Right lobe of liver (tissue), 6 donors: ENCODE measurements around the gene FMN2. TPM values are rescaled to one million over a fixed set of nuclear protein-coding genes. Genes with fewer than 3 reads are reported as not detected.

ENCODE experiments used
- ATAC-seq, 4 donors: fragments of 200-7000 bp; cut with Tn5 transposase; one replicate each; pipeline ENCODE4 v1.9.1; 2020; ENCODE audit warnings: mild to moderate bottlenecking in 4 of 4, moderate library complexity in 4 of 4
- DNase-seq, 3 donors: peaks; one replicate each; pipeline ENCODE4 v3.0.0-alpha.2; 2020
- H3K27ac ChIP-seq, 3 donors: fragments of 200-600 bp; one replicate each; pipeline ENCODE4 v1.8.0; 2022
- H3K27me3 ChIP-seq, 2 donors: fragments of 200-600 bp; one replicate each; pipeline ENCODE4 v1.8.0; 2022
- H3K36me3 ChIP-seq, 4 donors: fragments of 200-600 bp; sonication (generic) in 1 of 4; one replicate each; pipeline versions ENCODE4 v1.5.1 to v1.8.0; 2017 to 2022; ENCODE audit warnings: control low read depth in 1 of 4
- H3K4me1 ChIP-seq, 4 donors: fragments of 200-600 bp; sonication (generic) in 1 of 4; one replicate each; pipeline versions ENCODE4 v1.5.1 to v1.8.0; 2017 to 2022; ENCODE audit warnings: control low read depth in 1 of 4
- H3K4me3 ChIP-seq, 3 donors: fragments of 200-600 bp; one replicate each; pipeline ENCODE4 v1.8.0; 2022
- H3K9me3 ChIP-seq, 4 donors: fragments of 200-600 bp; sonication (generic) in 1 of 4; one replicate each; pipeline versions ENCODE4 v1.5.1 to v1.8.0; 2017 to 2022; ENCODE audit warnings: control low read depth in 1 of 4
- POLR2A ChIP-seq: fragments of 450-650 bp; IDR thresholded peaks from one replicate; pipeline ENCODE4 v1.6.1; 2017; ENCODE audit warnings: antibody characterized with exemption, mild to moderate bottlenecking
- WGBS: methylation state at CpG from one replicate; pipeline ENCODE4 v1.1.6; 2018; ENCODE audit warnings: low coverage, low lambda C conversion rate; ENCODE audit not compliant: insufficient coverage; ENCODE audit errors: missing lambda C conversion rate; 5-methylcytosine and 5-hydroxymethylcytosine counted together
- intact Hi-C, 2 donors: fragments of 100-400 bp; cut with DNase I; formaldehyde crosslinking; loops; one replicate each; pipeline versions ENCODE4 v1.11.2 to v1.14.1; 2022
- total RNA-seq, 6 experiments: library from RNA; depleted of rRNA in 2 of 6; stranded (reverse); fragments of >200 nt in 2 of 6; fragmentation: NEBNext Ultra II Directional in 3 of 6; extraction: Animal tissue kit (Norgen Biotek cat#: 25700) in 3 of 6; gene quantifications; one replicate each; pipeline versions ENCODE4 v1.1.0 to v1.2.4, GENCODE V29; 2016 to 2023
- TF ChIP-seq, protein P1 (sequence below), 4 donors: fragments of 200-600 bp in 3 of 4; fragments of 450-650 bp in 1 of 4; IDR thresholded peaks; one replicate each; pipeline versions ENCODE4 v1.5.1 to v1.8.0; 2016 to 2022; ENCODE audit warnings: antibody characterized with exemption in 4 of 4, mild to moderate bottlenecking in 2 of 4
- donor health status: DM: no; HTN: yes; CAD: no.
- donor health status: DM: no; HTN: no; CAD: no.
- donor health status: DM: no; HTN: no; CAD: no.
- donor health status: DM: no; HTN: yes; CAD: no.
- donor health status: DM: no; HTN: yes; CAD: no.

The FMN2 gene
- total RNA-seq, 6 experiments from 2014 or later = 0.12 TPM; not detected in 5

DNA sequence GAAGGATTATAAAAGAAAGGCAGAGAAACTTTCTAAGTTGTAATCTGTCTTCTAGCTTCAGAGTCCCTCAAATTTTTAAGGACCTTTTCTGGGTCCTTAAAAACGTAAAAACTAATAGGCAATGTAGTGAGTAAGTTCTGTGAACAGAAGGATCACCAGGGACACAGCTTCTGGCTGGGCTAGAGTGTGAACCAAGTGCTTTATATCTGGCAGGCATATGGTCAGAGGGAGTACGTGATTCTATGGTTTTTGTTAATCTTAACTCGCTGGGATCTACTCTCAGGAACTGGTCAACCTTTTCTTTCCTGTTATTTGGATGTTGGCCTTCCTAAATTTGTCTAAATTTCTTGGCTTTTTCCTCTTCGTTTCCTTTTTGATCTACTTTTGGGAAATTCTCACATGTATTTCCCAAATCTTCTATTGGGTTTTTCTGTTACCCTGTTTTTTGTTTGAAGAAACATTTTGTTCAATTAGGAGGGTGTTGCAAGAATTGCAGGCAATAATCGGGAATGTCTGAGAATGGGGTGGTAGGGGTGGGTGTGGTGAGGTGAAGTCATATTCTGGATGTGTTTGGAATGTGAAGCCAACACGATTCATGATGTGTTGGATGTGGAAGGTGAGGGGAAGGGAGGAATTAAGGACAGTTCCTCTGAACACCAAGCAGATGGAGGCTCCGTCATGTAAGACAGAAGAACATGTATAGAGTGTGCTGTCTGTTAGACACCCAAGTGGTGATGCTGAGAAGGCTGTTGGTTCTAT lies 193.2 kb downstream of the FMN2 start:
- no peak overlapping the region for H3K4me3 ChIP-seq
- intact Hi-C loops = no loop called here
- no peaks in the 10 kb centered on the region for H3K4me1 ChIP-seq
- H3K9me3 ChIP-seq = no peaks in the 10 kb centered on the region
- H3K36me3 ChIP-seq = no peaks in the 10 kb centered on the region
- no peaks in the 10 kb centered on the region for H3K27me3 ChIP-seq
- no peak for DNase-seq
- WGBS = 40% methylated on average over 7 of the region's 7 CpGs
- H3K27ac ChIP-seq = no peak overlapping the region
- no peak for TF ChIP-seq POLR2A
- ATAC-seq = no peak

DNA sequence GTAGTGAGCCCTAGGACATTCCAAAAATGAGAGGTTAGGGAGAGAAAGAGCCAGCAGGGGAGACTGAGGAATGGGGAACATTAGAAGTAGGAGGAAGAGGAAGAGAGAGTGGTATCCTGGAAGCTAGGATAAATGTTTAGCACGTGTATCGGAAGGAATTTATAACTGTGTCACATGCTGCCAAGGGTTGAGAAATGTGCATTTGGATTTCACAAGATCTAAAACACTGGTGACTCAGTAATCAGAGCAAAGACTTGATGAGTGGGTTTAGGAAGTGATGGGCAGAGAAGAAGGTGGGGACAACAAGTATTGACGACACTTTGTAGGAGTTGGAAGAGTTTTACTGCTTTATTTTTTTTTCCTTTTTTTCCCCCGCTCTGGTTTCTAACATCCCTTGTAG lies 193.9 kb downstream of the FMN2 start:
- Histone ChIP-seq H3K4me1 (no peaks in the 10 kb centered on the region), H3K36me3 (no peaks in the 10 kb centered on the region), H3K27ac (no peak overlapping the region), H3K27me3 (no peaks in the 10 kb centered on the region), H3K4me3 (no peak overlapping the region), H3K9me3 (no peaks in the 10 kb centered on the region)
- DNase-seq (no peak), ATAC-seq (no peak)
- 74% methylated on average over 4 of the region's 4 CpGs for WGBS
- TF ChIP-seq POLR2A = no peak
- TF ChIP-seq, protein P1, sequence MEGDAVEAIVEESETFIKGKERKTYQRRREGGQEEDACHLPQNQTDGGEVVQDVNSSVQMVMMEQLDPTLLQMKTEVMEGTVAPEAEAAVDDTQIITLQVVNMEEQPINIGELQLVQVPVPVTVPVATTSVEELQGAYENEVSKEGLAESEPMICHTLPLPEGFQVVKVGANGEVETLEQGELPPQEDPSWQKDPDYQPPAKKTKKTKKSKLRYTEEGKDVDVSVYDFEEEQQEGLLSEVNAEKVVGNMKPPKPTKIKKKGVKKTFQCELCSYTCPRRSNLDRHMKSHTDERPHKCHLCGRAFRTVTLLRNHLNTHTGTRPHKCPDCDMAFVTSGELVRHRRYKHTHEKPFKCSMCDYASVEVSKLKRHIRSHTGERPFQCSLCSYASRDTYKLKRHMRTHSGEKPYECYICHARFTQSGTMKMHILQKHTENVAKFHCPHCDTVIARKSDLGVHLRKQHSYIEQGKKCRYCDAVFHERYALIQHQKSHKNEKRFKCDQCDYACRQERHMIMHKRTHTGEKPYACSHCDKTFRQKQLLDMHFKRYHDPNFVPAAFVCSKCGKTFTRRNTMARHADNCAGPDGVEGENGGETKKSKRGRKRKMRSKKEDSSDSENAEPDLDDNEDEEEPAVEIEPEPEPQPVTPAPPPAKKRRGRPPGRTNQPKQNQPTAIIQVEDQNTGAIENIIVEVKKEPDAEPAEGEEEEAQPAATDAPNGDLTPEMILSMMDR (IDR thresholded peaks at IDR 0.05) = no peak
- intact Hi-C loops = no loop called here

DNA sequence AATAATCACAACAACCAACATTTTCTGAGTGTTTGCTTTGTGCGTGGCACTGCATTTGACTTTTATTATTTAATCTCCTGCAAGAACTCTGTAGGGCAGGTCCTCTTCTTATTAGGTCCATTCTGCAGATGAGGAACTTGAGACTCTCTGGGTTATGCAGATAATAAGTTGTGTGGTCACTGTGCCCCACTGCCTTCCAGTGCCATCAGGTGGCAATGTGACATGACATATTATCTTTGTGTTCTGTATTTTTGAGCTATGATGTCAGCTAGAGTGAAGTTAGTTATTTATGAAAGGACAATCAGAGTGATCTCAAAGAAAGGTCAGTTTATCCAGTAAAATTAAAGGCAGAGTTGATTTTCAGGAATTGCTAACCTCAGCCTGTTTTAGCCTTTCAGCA lies 196.0 kb downstream of the FMN2 start:
- intact Hi-C loops = no loop called here
- no peak for ATAC-seq
- 53% methylated on average over 1 of the region's 1 CpG for WGBS

DNA sequence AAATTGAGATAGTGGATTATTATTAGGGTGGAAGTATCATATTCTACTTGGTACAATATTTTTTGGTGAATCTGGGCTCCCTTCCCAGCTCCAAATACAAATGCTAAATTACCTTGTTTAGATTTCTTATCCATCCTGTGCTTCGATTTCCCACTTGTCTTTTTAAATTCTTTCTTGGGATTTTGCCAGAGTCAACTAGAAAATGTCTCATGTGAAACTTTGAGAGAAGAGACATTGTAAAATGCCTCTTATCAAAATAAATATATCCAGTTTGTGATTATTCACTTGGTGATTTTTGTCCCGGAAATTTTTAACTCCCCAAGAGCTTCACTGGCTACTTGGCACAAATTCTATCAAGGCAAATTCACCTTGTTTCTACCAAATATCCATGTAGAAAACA lies 202.0 kb downstream of the FMN2 start:
- ATAC-seq (no peak), DNase-seq (no peak)
- no peaks in the 10 kb centered on the region for H3K9me3 ChIP-seq
- TF ChIP-seq POLR2A = no peak
- TF ChIP-seq, protein P1 (IDR thresholded peaks at IDR 0.05) = no peak
- no peak overlapping the region for H3K27ac ChIP-seq
- H3K36me3 ChIP-seq = no peaks in the 10 kb centered on the region
- no peaks in the 10 kb centered on the region for H3K4me1 ChIP-seq
- intact Hi-C loops = no loop called here
- 34% methylated on average over 2 of the region's 2 CpGs for WGBS
- no peak overlapping the region for H3K4me3 ChIP-seq
- no peaks in the 10 kb centered on the region for H3K27me3 ChIP-seq

More for the DNA sequence above, 196.0 kb downstream of the FMN2 start:
- H3K4me3 ChIP-seq = no peak overlapping the region
- H3K36me3 ChIP-seq = no peaks in the 10 kb centered on the region
- no peaks in the 10 kb centered on the region for H3K4me1 ChIP-seq
- DNase-seq = no peak
- H3K9me3 ChIP-seq = no peaks in the 10 kb centered on the region
- H3K27me3 ChIP-seq = no peaks in the 10 kb centered on the region
- TF ChIP-seq, protein P1 (IDR thresholded peaks at IDR 0.05) = no peak
- TF ChIP-seq POLR2A = no peak
- no peak overlapping the region for H3K27ac ChIP-seq

DNA sequence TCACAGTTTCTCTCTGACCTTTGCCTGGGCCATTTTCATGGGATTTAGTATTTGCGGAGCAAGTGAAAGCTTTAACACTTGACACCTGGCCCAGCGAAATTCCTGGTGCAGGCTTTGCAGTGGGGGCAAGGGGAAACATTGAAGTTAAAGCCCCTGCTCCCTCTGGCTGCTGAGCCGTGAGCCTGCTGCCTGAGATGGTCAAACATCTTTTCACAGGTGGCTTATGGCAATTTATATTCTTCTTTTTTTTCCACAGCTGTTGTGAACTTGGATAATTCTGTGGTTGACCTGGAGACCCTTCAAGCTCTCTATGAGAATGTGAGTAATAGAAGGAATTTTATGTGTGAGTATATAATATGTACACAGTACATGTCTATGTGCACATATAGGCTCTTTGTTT lies 202.9 kb downstream of the FMN2 start:
- Histone ChIP-seq H3K36me3 (no peaks in the 10 kb centered on the region), H3K4me1 (no peaks in the 10 kb centered on the region), H3K4me3 (no peak overlapping the region), H3K27ac (no peak overlapping the region), H3K27me3 (no peaks in the 10 kb centered on the region), H3K9me3 (no peaks in the 10 kb centered on the region)
- WGBS = 11% methylated on average over 3 of the region's 3 CpGs
- ATAC-seq = no peak
- TF ChIP-seq POLR2A = no peak
- TF ChIP-seq, protein P1 (IDR thresholded peaks at IDR 0.05) = no peak
- intact Hi-C loops = no loop called here
- DNase-seq = no peak
